ENCODE data around the gene OLFML3.
"Not testable (repeated sequence)": the region's sequence is repeated elsewhere in the genome, so short reads cannot be mapped to it uniquely, and the experiment has no call there.

Gene OLFML3

GRCh38 chr1:113947388-113948107, 31.7 kb upstream of the OLFML3 start:
- DNase-seq, result no peak
- intact Hi-C loops (cut with DNase I), result no loop called here

GRCh38 chr1:113948151-113948550, 31.1 kb upstream of the OLFML3 start:
- DNase-seq; intact Hi-C loops (cut with DNase I): not testable (repeated sequence)

GRCh38 chr1:113949007-113949406, 30.3 kb upstream of the OLFML3 start:
- intact Hi-C loops (cut with DNase I), result no loop called here

GRCh38 chr1:113950908-113951307, 28.4 kb upstream of the OLFML3 start:
- intact Hi-C loops (cut with DNase I), result no loop called here
- no peak for DNase-seq

More at GRCh38 chr1:113949007-113949406, 30.3 kb upstream of the OLFML3 start:
- DNase-seq, result no peak

- DNase-seq, result no peak
- intact Hi-C loops (cut with DNase I), result no loop called here
These were observed 27.6 kb upstream of the OLFML3 start for GRCh38 chr1:113951719-113952118.

GRCh38 chr1:113957984-113958383, 21.3 kb upstream of the OLFML3 start:
- intact Hi-C loops (cut with DNase I), result no loop called here
- no peak for DNase-seq

GRCh38 chr1:113958691-113959090, 20.6 kb upstream of the OLFML3 start:
- intact Hi-C loops (cut with DNase I), result no loop called here
- peak in 1 of 42 donors; percentile 40 for DNase-seq

GRCh38 chr1:113963281-113963906, 15.9 kb upstream of the OLFML3 start:
- DNase-seq, result no peak
- intact Hi-C loops (cut with DNase I), result no loop called here

- no peak for DNase-seq
- intact Hi-C loops (cut with DNase I), result no loop called here
These were observed 13.4 kb upstream of the OLFML3 start for GRCh38 chr1:113965703-113966412.

GRCh38 chr1:113972954-113973353, 6.3 kb upstream of the OLFML3 start:
- intact Hi-C loops (cut with DNase I), result no loop called here
- no peak for DNase-seq

- no peak for DNase-seq
- intact Hi-C loops (cut with DNase I), result no loop called here
These were observed 3.9 kb upstream of the OLFML3 start for GRCh38 chr1:113975211-113975895.

- DNase-seq, result no peak
- intact Hi-C loops (cut with DNase I), result no loop called here
These were observed 2.5 kb upstream of the OLFML3 start for GRCh38 chr1:113976609-113977278.

- no peak for DNase-seq
- intact Hi-C loops (cut with DNase I), result loop anchor here (2.0 kb wide), 1 partner anchor 305 kb away; no protein-coding TSS in a partner anchor
These were observed 1.4 kb upstream of the OLFML3 start for GRCh38 chr1:113977906-113978305.

GRCh38 chr1:113980110-113980509, 836 bp downstream of the OLFML3 start:
- peak in 10 of 42 donors; percentile 14 to 66 (median 39) for DNase-seq
- intact Hi-C loops (cut with DNase I), result no loop called here

- intact Hi-C loops (cut with DNase I), result no loop called here
- peak in 22 of 42 donors; percentile 15 to 65 (median 37) for DNase-seq
These were observed 3.0 kb downstream of the OLFML3 start for GRCh38 chr1:113981962-113982931.

- intact Hi-C loops (cut with DNase I), result no loop called here
- DNase-seq, result no peak
These were observed 3.7 kb downstream of the OLFML3 start for GRCh38 chr1:113982949-113983348.

- peak in 3 of 42 donors; percentile 18 to 39 (median 26) for DNase-seq
- intact Hi-C loops (cut with DNase I), result no loop called here
These were observed 4.1 kb downstream of the OLFML3 start for GRCh38 chr1:113983391-113983790.

- intact Hi-C loops (cut with DNase I), result no loop called here
- DNase-seq, result no peak
These were observed 4.6 kb downstream of the OLFML3 start for GRCh38 chr1:113983826-113984225.

Measured in head of caudate nucleus (tissue), 42 donors.